Right cardiac atrium (tissue), 5 donors: ENCODE results near the gene NELL2. TPM values are rescaled to one million over a fixed set of nuclear protein-coding genes. Genes with fewer than 3 reads are reported as not detected.
A peak's percentile ranks its signal among the peaks of the same experiment; 100 is the strongest.

ENCODE experiments used
- ATAC-seq, 2 donors: fragments of 200-7000 bp; cut with Tn5 transposase; one replicate each; pipeline versions ENCODE4 v1.8.0 to v1.9.1; 2020; ENCODE audit warnings: moderate library complexity in 2 of 2, mild to moderate bottlenecking in 1 of 2
- DNase-seq, 3 donors: peaks; one replicate each; pipeline ENCODE4 v3.0.0-alpha.2; 2020
- H3K27ac ChIP-seq: one replicate; pipeline ENCODE4 v1.5.1; 2013; ENCODE audit warnings: mild to moderate bottlenecking, low read length, control low read depth, moderate library complexity
- H3K27me3 ChIP-seq: one replicate; pipeline ENCODE4 v1.6.1; 2013; ENCODE audit not compliant: control insufficient read depth, insufficient read depth
- H3K4me1 ChIP-seq: one replicate; pipeline ENCODE4 v1.6.1; 2013; ENCODE audit warnings: low read length; ENCODE audit not compliant: control insufficient read depth, insufficient read depth
- H3K4me3 ChIP-seq: one replicate; pipeline ENCODE4 v1.5.1; 2013; ENCODE audit warnings: low read length, control low read depth
- H3K9me3 ChIP-seq: one replicate; pipeline ENCODE4 v1.6.1; 2013; ENCODE audit warnings: low read length; ENCODE audit not compliant: control insufficient read depth
- WGBS: extraction: QIAGEN DNeasy Blood & Tissue Kit; methylation state at CpG from one replicate; pipeline ENCODE4 v1.1.7; 2013; 5-methylcytosine and 5-hydroxymethylcytosine counted together
- intact Hi-C, 4 donors: fragments of 100-400 bp; cut with DNase I; formaldehyde crosslinking; loops; one replicate each; pipeline versions ENCODE4 v1.11.0 to v1.14.0; 2022 to 2023
- polyA plus RNA-seq: library from polyadenylated mRNA; stranded (reverse); fragments of 200-250 nt; gene quantifications from one replicate; pipeline ENCODE4 v1.2.3, GENCODE V29; 2013
- total RNA-seq, 4 donors: library from RNA; stranded (reverse); fragmentation: NEBNext Ultra II Directional; extraction: Animal tissue kit (Norgen Biotek cat#: 25700); gene quantifications; one replicate each; pipeline ENCODE4 v1.2.1, GENCODE V29; 2021
- donor health status: healthy with polysubstance abuse.
- donor health status: DM: no; HTN: yes; CAD: no.
- donor health status: DM: no; HTN: no; CAD: no.
- donor health status: DM: no; HTN: yes; CAD: no; lungs with severe emphysema.
- donor health status: DM: yes; HTN: yes; CAD: no.

NELL2 gene
- total and polyA plus RNA-seq, 5 donors, result 0.07 to 0.95 (median 0.59) TPM

DNA sequence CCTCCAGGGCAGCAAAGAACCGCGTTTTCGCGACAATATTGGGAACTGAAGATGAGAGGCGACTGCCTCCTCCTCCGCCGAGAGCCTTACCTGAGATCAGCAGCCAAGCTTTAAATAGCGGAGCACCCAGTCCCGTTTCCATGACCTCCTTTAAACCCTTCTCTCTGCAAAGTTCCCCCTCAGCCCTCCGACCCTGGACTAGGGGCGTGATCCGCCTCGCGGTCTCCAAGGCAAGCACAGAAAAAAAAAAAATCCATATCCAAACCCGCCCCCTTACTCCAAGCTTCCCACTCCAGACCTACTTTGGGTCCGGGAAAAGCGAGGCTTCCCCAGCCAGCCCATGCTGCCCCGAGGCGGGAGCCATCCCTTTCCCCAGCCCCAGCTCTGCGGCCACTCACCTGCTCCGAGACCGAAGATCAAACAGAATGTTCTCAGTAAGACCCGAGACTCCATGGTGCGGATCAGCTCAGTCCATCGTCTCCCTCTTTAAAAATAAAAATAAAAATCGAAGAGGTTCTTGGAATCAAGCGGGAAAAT is 630 bp downstream of the NELL2 start:
- Histone ChIP-seq H3K9me3 (no peaks in the 10 kb centered on the region), H3K4me1 (no peaks in the 10 kb centered on the region), H3K4me3 (peak overlapping the region; percentile 92), H3K27ac (no peak overlapping the region), H3K27me3 (peaks cover 2% of the 10 kb centered on the region)
- ATAC-seq (peak; percentile 32), DNase-seq (peak in 1 of 3 donors; percentile 11)
- intact Hi-C loops, result no loop called here
- under 1% methylated on average over 27 of the region's 27 CpGs for WGBS

DNA sequence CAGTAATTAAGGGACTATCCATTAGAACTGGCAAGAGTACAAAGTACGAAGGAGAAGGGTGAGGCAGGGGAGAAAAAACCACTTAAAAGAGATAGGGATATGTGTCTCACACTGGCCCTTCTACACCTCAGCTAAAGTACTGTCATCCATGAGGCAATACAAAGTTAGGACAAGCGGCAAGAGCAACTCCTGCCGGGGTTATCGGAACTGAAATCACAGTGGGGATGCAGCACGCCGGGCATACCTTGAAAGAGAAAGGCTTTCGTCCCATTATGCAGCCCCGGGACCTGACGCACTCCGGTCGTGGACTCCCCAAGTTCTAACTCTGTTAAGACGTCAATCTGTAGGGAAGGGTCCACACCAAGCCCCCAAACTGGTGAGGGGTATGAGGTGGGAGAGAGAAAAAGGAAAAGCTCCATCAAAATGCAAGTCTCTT is 1.1 kb downstream of the NELL2 start:
- peak in 1 of 3 donors; percentile 24 for DNase-seq
- H3K4me1 ChIP-seq, result no peaks in the 10 kb centered on the region
- ATAC-seq, result no peak
- H3K4me3 ChIP-seq, result peak overlapping the region; percentile 92
- intact Hi-C loops, result no loop called here
- no peak overlapping the region for H3K27ac ChIP-seq
- H3K9me3 ChIP-seq, result no peaks in the 10 kb centered on the region
- WGBS, result 1% methylated on average over 12 of the region's 12 CpGs
- peaks cover 3% of the 10 kb centered on the region for H3K27me3 ChIP-seq

DNA sequence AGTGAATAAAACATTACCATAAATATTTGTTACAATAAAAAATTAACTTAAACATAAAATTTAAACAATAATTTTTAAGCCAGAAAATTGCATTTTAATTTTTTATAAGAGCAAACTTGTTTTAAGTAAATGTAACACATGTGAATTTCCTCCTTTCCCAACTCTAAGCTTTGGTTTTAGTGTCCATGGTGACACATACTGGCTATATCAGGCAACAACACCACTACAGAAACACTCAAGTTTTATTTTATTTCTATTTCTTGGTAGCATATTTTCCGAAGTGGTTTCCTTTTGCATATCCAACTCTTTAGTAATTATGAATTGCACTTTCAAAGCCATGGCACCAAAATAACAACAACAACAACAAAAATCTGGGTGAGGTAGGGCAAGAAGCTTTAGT is 2.2 kb downstream of the NELL2 start:
- DNase-seq (no peak), ATAC-seq (no peak)
- Histone ChIP-seq H3K27ac (no peak overlapping the region), H3K4me3 (no peak overlapping the region), H3K9me3 (no peaks in the 10 kb centered on the region), H3K4me1 (no peaks in the 10 kb centered on the region), H3K27me3 (peaks cover 3% of the 10 kb centered on the region)
- intact Hi-C loops, result no loop called here
- 32% methylated on average over 1 of the region's 1 CpG for WGBS

DNA sequence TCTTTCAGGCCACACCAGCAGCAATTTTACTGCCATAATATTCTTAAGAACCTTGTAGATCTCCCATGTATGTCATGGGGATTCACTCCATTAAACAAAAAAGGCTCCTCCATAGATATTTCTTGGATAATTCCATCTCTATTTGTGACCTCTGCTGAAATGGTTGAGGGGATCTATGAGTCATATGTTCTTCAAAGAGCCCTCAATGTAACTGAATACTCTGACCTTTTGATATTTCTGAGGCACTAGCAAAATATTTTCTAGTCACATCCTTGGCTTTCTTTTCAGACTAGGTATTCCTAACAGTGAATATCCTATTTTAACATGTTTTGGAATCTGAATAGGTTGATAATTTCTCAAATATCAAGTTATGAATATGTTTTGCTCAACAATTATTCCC is 6.6 kb downstream of the NELL2 start:
- DNase-seq, result no peak
- H3K4me1 ChIP-seq, result no peaks in the 10 kb centered on the region
- ATAC-seq, result no peak
- no peaks in the 10 kb centered on the region for H3K9me3 ChIP-seq
- no peak overlapping the region for H3K4me3 ChIP-seq
- H3K27me3 ChIP-seq, result peaks cover 3% of the 10 kb centered on the region
- intact Hi-C loops, result no loop called here
- H3K27ac ChIP-seq, result no peak overlapping the region

DNA sequence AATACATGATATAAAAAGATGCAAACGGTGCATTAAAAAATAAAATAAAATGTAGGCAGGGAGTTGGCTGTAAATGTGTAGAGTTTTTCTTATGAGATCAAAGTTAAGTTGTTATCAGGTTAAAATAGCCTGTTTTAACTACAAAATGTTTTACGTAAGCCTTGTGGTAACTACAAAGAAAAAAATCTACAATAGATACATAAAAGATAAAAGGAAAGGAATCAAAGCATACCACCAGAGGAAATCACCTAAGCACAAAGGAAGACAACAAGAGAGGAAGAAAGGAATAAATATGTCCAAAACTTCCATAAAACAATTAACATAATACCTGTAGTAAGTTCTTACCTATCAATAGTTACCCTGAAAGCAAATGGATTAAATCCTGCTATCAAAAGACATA is 12.2 kb downstream of the NELL2 start:
- ATAC-seq (no peak), DNase-seq (no peak)
- H3K27me3 ChIP-seq, result no peaks in the 10 kb centered on the region
- no peaks in the 10 kb centered on the region for H3K4me1 ChIP-seq
- no peak overlapping the region for H3K27ac ChIP-seq
- WGBS, result 2% methylated on average over 2 of the region's 2 CpGs
- intact Hi-C loops, result no loop called here
- H3K9me3 ChIP-seq, result no peaks in the 10 kb centered on the region
- H3K4me3 ChIP-seq, result no peak overlapping the region

DNA sequence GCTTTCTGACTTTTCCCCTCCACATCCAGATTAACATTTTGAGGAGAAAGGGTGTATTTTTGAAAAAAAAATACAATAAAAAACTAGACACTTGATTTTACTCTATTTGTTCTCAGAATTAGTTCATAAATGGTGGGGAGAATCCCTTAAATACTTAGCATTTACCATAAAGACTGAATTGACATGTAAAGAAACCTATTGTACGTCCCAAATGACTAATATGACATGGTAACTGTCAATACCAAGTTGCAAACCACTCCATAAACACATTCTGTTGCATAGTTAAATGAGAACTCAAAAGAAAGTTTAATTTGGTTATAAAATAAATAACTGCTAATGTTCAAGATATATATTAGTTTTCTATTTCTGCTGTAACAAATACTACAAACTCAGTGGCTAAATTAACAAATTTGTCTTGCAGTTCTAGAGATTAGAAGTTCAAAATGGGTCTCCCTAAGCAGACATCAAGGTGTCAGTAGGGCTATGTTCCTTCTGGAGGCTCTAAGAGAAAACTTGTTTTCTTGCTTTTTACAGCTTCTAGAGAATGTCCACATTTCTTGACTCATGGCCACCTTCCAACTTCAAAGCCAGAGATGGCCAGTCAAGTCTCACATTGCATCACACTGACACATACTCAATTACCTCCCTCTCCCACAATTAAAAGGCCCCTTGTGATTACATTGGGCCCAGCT is 16.0 kb downstream of the NELL2 start:
- WGBS, result 66% methylated on average over 1 of the region's 1 CpG
- Histone ChIP-seq H3K27ac (no peak overlapping the region), H3K4me3 (no peak overlapping the region), H3K9me3 (no peaks in the 10 kb centered on the region), H3K27me3 (no peaks in the 10 kb centered on the region), H3K4me1 (no peaks in the 10 kb centered on the region)
- intact Hi-C loops, result no loop called here
- ATAC-seq (no peak), DNase-seq (no peak)

DNA sequence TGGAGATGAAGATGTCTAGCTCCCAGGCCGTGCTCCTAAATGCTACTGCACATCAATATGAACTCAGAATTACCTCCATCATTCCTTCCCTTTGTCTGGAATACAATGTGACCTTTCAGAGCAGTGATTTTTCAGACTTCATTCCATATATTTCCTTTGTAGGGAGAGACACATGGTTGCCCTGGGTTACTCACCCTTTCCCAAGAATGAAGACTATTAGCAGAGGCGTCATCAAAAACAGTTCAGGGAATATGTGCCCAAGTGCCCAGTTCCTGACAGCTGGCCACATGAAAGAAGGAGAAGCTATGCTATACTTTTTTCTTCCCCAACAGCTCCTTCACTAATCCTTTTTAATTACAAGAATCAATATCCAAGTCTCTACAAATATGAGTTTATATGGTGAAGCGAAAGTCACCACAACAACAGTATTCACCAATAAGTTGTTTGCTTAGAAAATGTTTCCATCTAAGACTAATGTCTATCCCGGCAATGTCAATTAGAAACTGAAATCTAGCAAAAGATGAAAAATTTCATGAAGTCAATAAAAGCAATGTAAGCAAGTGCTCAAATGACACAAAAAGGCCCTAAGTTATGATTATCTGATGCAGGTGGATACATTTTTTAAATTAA is 17.8 kb downstream of the NELL2 start:
- WGBS, result 82% methylated on average over 4 of the region's 4 CpGs
- H3K27ac ChIP-seq, result no peak overlapping the region
- intact Hi-C loops, result no loop called here
- H3K4me1 ChIP-seq, result no peaks in the 10 kb centered on the region
- H3K9me3 ChIP-seq, result no peaks in the 10 kb centered on the region
- ATAC-seq (no peak), DNase-seq (no peak)
- H3K4me3 ChIP-seq, result no peak overlapping the region
- no peaks in the 10 kb centered on the region for H3K27me3 ChIP-seq

DNA sequence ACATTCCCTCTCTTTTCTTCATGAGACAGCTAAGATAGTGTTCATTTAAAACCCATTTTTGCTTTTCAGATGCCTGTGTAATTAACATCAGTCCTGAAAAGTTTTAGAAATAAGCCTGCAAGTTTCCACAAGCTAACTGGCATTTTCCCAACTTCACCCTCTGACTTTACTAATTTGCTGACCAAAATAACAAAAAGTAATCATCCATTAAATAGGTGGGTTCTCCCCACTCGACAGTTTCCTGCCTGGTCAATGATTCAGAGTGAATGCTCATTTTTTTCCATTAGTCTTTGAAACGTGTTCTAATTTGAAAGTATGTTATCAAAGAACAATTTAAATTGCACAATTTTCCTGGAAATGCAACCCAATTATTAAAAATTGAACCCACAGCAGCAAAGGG is 23.6 kb downstream of the NELL2 start:
- DNase-seq (no peak), ATAC-seq (no peak)
- intact Hi-C loops, result no loop called here
- no peaks in the 10 kb centered on the region for H3K9me3 ChIP-seq
- 33% methylated on average over 2 of the region's 2 CpGs for WGBS
- H3K27me3 ChIP-seq, result no peaks in the 10 kb centered on the region
- H3K27ac ChIP-seq, result no peak overlapping the region
- H3K4me3 ChIP-seq, result no peak overlapping the region
- H3K4me1 ChIP-seq, result no peaks in the 10 kb centered on the region

DNA sequence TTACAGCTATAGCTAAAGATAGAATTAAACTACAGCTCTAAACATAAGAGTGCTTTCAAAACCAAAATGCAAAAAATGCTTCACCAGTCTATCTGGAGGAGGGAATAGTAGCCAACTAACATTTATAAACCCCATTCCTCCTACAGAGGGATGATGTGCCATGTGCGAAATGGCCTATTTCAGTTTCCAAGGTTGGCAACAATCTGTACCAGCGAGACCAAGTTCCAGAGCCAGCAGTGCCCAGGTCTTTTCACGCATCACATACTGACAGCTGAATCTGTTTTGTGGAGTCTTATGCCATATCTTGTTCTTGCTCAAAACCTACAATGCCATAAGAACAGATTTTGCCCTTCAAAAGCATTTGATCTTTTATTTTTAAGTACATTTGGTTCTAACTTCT is 24.5 kb downstream of the NELL2 start:
- no peaks in the 10 kb centered on the region for H3K27me3 ChIP-seq
- DNase-seq (no peak), ATAC-seq (no peak)
- H3K4me1 ChIP-seq, result peaks cover 2% of the 10 kb centered on the region
- WGBS, result 86% methylated on average over 3 of the region's 3 CpGs
- H3K27ac ChIP-seq, result no peak overlapping the region
- intact Hi-C loops, result no loop called here
- H3K4me3 ChIP-seq, result no peak overlapping the region
- H3K9me3 ChIP-seq, result no peaks in the 10 kb centered on the region

DNA sequence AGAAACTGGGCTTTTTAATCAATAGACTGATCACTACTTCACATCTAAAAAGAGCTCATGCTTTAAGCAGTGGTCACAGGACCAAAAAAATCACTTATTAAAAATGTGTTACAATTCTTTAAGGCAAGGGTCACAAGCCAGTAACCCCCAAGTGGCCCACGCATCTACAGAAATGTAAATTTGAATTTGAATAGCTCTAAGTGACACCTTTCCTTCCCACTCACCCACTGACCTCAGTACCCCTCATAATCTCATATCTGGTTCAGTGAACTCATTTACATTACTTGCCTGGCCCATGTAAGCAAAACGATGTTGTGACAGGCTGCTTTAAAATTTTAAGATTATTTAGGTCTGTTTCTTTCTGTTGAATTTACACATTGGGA is 27.4 kb downstream of the NELL2 start:
- DNase-seq (no peak), ATAC-seq (no peak)
- H3K9me3 ChIP-seq, result no peaks in the 10 kb centered on the region
- H3K4me3 ChIP-seq, result no peak overlapping the region
- H3K27me3 ChIP-seq, result no peaks in the 10 kb centered on the region
- peaks cover 2% of the 10 kb centered on the region for H3K4me1 ChIP-seq
- no peak overlapping the region for H3K27ac ChIP-seq
- intact Hi-C loops, result no loop called here
- 55% methylated on average over 2 of the region's 2 CpGs for WGBS

DNA sequence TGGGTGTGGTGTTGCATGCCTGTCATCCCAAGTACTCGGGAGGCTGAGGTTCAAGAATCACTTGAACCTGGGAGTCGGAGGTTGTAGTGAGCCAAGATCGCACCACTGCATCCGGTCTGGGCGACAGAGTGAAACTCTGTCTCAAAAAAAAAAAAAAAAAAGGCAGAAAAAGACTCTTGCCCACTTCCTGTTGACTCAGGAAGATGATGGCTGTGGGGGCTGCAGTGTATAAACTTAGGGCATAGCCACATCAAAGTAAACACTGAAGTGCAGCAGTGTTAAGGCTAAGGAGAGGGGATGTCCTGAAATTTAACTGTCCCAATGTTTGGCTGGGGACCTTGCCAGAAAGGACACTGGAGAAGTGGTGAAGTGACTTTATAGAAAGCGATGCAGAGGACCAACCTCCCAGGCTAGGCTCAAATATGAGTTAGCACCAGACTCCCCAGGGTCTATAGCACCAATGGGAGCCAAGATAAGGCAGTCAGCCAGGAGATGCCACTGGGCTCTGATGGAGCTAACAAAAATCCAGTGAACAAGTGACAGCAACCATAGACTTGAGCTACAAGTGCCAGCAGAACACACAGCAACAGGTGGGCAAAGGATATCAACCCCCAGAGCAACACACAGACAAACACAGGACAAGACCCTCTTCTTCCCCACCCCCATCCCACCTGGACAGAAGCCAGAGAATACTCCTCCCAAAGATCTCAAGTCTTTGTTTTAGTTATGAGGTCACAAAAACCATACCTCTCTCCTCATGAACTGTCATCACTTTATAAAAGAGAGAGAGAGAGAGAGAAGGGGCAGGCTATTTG is 28.0 kb downstream of the NELL2 start:
- 49% methylated on average over 6 of the region's 6 CpGs for WGBS
- Histone ChIP-seq H3K4me3 (no peak overlapping the region), H3K27me3 (no peaks in the 10 kb centered on the region), H3K27ac (no peak overlapping the region), H3K9me3 (no peaks in the 10 kb centered on the region), H3K4me1 (peaks cover 2% of the 10 kb centered on the region)
- ATAC-seq (no peak), DNase-seq (no peak)
- intact Hi-C loops, result no loop called here
